Ovary (tissue), 3 donors: ENCODE measurements around the gene TTK.

ENCODE experiments used
- CTCF ChIP-seq, 3 donors: fragments of 450-650 bp in 2 of 3; fragments of 200-600 bp in 1 of 3; IDR thresholded peaks; one replicate each; pipeline versions ENCODE4 v1.5.1 to v1.8.0; 2016 to 2022; ENCODE audit warnings: antibody characterized with exemption in 3 of 3, mild to moderate bottlenecking in 1 of 3
- POLR2A ChIP-seq: fragments of 450-650 bp; IDR thresholded peaks from one replicate; pipeline ENCODE4 v1.6.1; 2017; ENCODE audit warnings: antibody characterized with exemption, mild to moderate bottlenecking, moderate library complexity
- donor health status: DM: no; HTN: no; CAD: no.

DNA sequence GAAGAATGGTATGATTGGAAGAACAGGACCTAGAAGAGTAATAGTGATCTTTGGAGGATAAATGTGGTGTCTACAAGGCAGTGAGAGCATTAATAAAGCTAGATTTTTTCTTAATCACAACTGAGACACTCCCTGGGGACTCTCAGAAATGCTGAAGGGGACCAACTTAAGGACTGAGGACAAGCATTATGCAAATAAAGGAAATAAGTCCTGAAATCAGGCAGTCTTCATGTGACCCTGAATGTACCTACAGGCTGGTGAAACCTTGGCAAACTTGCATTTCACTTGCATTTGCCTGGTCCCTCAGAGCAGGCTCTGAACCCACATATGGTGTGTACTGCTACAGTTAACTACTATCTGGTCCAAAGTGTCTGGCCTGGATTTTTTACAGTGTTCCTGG is 19.3 kb upstream of the TTK start:
- TF ChIP-seq CTCF (IDR thresholded peaks at IDR 0.05), result no peak
- TF ChIP-seq POLR2A, result no peak
